AG10803 (cell line): ENCODE data around the gene VPS8.

Source experiments
- DNase-seq: peaks from one replicate; pipeline ENCODE4 v3.0.0; 2010; ENCODE audit warnings: low read depth
- H3K4me3 ChIP-seq: 2 replicates; pipeline ENCODE4 v1.5.1; 2011; ENCODE audit warnings: mild to moderate bottlenecking, low read length, control low read depth
- CTCF ChIP-seq: conservative IDR thresholded peaks from 2 replicates; pipeline ENCODE4 v1.5.1; 2011; ENCODE audit warnings: mild to moderate bottlenecking, low read length, control low read depth, inconsistent platforms

The VPS8 gene

DNA sequence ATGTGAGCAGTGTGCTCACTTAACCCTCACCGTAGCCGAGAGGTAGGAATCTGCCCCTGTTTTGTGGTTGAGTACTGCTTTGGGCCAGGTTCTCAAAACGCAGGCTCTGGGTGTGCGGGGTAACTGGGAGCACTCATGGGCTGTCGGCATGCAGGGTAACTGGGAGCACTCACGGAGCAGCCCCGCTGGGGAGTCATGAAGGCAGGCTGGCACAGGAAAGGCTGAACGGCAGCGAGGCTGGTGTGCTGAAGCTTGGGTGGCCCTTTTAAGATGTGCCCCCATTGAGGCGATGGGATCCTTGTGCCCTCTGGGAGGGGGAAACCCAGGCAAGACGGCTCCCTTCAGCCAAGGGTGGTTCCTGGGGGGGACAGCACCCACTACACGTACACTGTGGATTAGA is 44.6 kb upstream of the VPS8 start:
- H3K4me3 ChIP-seq = no peak overlapping the region
- DNase-seq = no peak
- TF ChIP-seq CTCF = no peak

- DNase-seq = no peak
- TF ChIP-seq CTCF = no peak
- H3K4me3 ChIP-seq = no peak overlapping the region
Observed at GRCh38 chr3:184769382-184770170, 42.4 kb upstream of the VPS8 start.

- DNase-seq = no peak
- no peak for TF ChIP-seq CTCF
- no peak overlapping the region for H3K4me3 ChIP-seq
Observed at GRCh38 chr3:184770541-184770940, 41.4 kb upstream of the VPS8 start.

DNA sequence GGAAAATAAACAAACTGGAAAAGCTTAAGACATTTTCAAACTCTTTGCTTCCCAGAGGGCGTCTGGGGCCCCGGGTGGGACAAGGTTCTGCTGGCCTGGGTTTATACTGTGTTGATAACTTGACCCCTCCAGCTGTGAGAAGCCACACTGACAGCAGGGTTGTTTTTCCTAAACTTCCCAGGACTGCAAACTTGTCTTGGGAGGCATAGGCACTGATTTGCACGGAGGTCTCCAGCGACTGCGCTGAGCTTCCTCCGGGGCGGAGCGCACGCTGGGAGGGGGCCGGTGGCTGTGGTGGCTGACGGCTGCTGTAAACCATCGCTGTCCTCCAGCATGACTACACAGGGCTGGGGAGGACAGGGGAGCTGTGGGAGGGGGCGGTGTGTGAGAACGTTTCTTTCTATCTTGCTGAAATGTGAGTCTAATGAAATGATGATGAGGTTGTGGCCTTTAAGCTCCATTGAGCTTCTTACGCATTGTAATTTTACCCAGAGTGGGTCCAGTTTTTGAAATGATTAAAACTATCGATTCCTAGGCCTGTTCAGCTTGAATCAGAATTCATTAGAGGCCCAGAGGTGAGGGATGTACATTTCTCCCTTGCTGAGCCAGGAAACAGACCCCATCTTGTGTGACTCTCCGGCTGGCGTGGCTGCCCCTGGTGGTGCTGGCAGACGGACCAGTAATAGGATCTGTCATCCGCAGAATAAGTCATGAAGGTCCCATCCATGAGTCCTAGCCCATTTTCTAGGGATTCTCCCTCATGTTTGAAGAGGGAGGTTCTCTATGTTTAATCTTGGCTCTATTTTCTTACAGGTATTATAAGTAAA is 40.5 kb upstream of the VPS8 start:
- TF ChIP-seq CTCF = peak; percentile 9; the same call in 1 of the 2 replicates
- H3K4me3 ChIP-seq = no peak overlapping the region
- DNase-seq = no peak

DNA sequence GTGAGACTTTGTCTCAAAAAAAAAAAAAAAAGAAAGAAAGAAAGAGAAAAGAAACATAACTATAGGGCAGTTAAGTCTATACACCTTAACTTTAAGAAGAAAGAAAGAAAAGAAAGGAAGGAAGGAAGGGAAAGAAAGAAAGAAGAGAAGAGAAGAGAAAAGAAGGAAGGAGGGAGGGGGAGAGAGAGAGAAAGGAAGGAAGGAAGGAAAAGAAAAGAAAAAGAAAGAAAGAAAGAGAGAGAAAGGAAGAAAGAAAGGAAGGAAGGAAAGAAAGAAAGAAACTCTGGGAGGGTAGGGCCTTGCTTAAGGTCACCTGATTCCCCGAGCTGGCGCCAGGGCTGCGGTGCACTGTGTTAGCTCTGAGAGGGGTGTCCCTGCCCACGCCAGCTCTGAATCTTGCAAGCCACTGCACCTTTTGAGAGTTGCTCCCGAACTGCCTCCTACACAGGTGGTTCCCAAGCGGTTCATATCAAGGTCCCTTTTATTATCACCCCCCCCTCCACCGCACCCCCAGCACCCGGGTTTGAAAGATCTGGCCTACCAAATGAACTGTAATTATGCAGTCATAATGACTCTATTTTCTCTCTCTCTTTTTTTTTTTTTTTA is 39.2 kb upstream of the VPS8 start:
- no peak for TF ChIP-seq CTCF
- H3K4me3 ChIP-seq = no peak overlapping the region
- no peak for DNase-seq

- H3K4me3 ChIP-seq = peak overlapping the region; percentile 22
- DNase-seq = peak; percentile 47
- no peak for TF ChIP-seq CTCF
Observed at GRCh38 chr3:184773283-184774186, 38.4 kb upstream of the VPS8 start.
